KMS-11 (cell line): ENCODE data around the gene MCF2L.

ENCODE experiments used
- H2AFZ ChIP-seq: fragments of 200-600 bp; sonication (generic); 2 replicates; pipeline ENCODE4 v1.6.1; 2016; ENCODE audit warnings: antibody characterized with exemption, mixed run types, low read depth
- H3K27ac ChIP-seq: fragments of 200-600 bp; sonication (generic); 2 replicates; pipeline ENCODE4 v1.6.1; 2016; ENCODE audit warnings: mild to moderate bottlenecking, mixed run types
- H3K27me3 ChIP-seq: fragments of 200-600 bp; sonication (generic); 2 replicates; pipeline ENCODE4 v1.6.1; 2017; ENCODE audit warnings: mild to moderate bottlenecking, low read depth, mixed run types, moderate library complexity; ENCODE audit not compliant: insufficient read depth
- H3K36me3 ChIP-seq: fragments of 200-600 bp; sonication (generic); 2 replicates; pipeline ENCODE4 v1.6.1; 2017; ENCODE audit warnings: mild to moderate bottlenecking, mixed run types; ENCODE audit not compliant: insufficient read depth
- H3K4me1 ChIP-seq: fragments of 200-600 bp; sonication (generic); 2 replicates; pipeline ENCODE4 v1.6.1; 2016; ENCODE audit warnings: mild to moderate bottlenecking, low read depth, mixed run types; ENCODE audit not compliant: poor library complexity, severe bottlenecking
- H3K4me2 ChIP-seq: fragments of 200-600 bp; sonication (generic); 2 replicates; pipeline ENCODE4 v1.7.0; 2016; ENCODE audit warnings: mild to moderate bottlenecking, mixed run types
- H3K4me3 ChIP-seq: fragments of 200-600 bp; sonication (generic); IDR thresholded peaks from 2 replicates; pipeline ENCODE4 v1.6.1; 2017; ENCODE audit warnings: low read depth, low read length, mixed read lengths; ENCODE audit not compliant: insufficient read depth
- H3K79me2 ChIP-seq: fragments of 200-600 bp; sonication (generic); 2 replicates; pipeline ENCODE4 v1.6.1; 2016; ENCODE audit warnings: low read depth, mixed run types; ENCODE audit not compliant: insufficient read depth
- H3K9ac ChIP-seq: fragments of 200-600 bp; sonication (generic); 2 replicates; pipeline ENCODE4 v1.6.1; 2016; ENCODE audit warnings: mild to moderate bottlenecking, mixed run types
- H4K20me1 ChIP-seq: fragments of 200-600 bp; sonication (generic); 2 replicates; pipeline ENCODE4 v1.6.1; 2016; ENCODE audit warnings: mild to moderate bottlenecking, mixed run types; ENCODE audit not compliant: insufficient read depth
- CTCF ChIP-seq: fragments of 200-600 bp; sonication (generic); conservative IDR thresholded peaks from 2 replicates; pipeline ENCODE4 v1.6.1; 2017; ENCODE audit warnings: low read depth, mild to moderate bottlenecking, antibody characterized with exemption, low read length, moderate library complexity, mixed read lengths

Gene MCF2L

GRCh38 chr13:113074401-113074800 is 105.4 kb downstream of the MCF2L start:
- TF ChIP-seq CTCF, result no peak

GRCh38 chr13:113074876-113075275 is 105.9 kb downstream of the MCF2L start:
- no peaks in the 10 kb centered on the region for H3K36me3 ChIP-seq
- no peak overlapping the region for H3K9ac ChIP-seq
- H4K20me1 ChIP-seq, result no peaks in the 10 kb centered on the region
- no peak overlapping the region for H3K4me2 ChIP-seq
- no peaks in the 10 kb centered on the region for H3K79me2 ChIP-seq
- no peak overlapping the region for H3K4me3 ChIP-seq
- H3K27me3 ChIP-seq, result no peaks in the 10 kb centered on the region
- TF ChIP-seq CTCF, result no peak
- no peak overlapping the region for H2AFZ ChIP-seq
- H3K4me1 ChIP-seq, result no peaks in the 10 kb centered on the region
- no peak overlapping the region for H3K27ac ChIP-seq

More at GRCh38 chr13:113074401-113074800, 105.4 kb downstream of the MCF2L start:
- Histone ChIP-seq H3K27ac (no peak overlapping the region), H3K9ac (no peak overlapping the region), H3K4me1 (no peaks in the 10 kb centered on the region), H3K79me2 (no peaks in the 10 kb centered on the region), H3K4me2 (no peak overlapping the region), H3K4me3 (no peak overlapping the region), H3K36me3 (no peaks in the 10 kb centered on the region), H3K27me3 (no peaks in the 10 kb centered on the region), H2AFZ (no peak overlapping the region), H4K20me1 (no peaks in the 10 kb centered on the region)

GRCh38 chr13:113075711-113076110 is 106.7 kb downstream of the MCF2L start:
- no peak overlapping the region for H2AFZ ChIP-seq
- no peak overlapping the region for H3K4me3 ChIP-seq
- no peaks in the 10 kb centered on the region for H3K4me1 ChIP-seq
- no peaks in the 10 kb centered on the region for H3K36me3 ChIP-seq
- H3K4me2 ChIP-seq, result no peak overlapping the region
- H4K20me1 ChIP-seq, result no peaks in the 10 kb centered on the region
- no peak overlapping the region for H3K27ac ChIP-seq
- H3K79me2 ChIP-seq, result no peaks in the 10 kb centered on the region
- TF ChIP-seq CTCF, result no peak
- no peaks in the 10 kb centered on the region for H3K27me3 ChIP-seq
- no peak overlapping the region for H3K9ac ChIP-seq

- Histone ChIP-seq H3K27me3 (no peaks in the 10 kb centered on the region), H3K9ac (no peak overlapping the region), H3K4me3 (no peak overlapping the region), H3K79me2 (no peaks in the 10 kb centered on the region), H2AFZ (no peak overlapping the region), H3K27ac (no peak overlapping the region), H4K20me1 (no peaks in the 10 kb centered on the region), H3K4me2 (no peak overlapping the region), H3K4me1 (no peaks in the 10 kb centered on the region), H3K36me3 (no peaks in the 10 kb centered on the region)
- no peak for TF ChIP-seq CTCF
Observed at GRCh38 chr13:113076681-113077401, 107.8 kb downstream of the MCF2L start.
